ENCODE results near the gene HAUS8.

- TF ChIP-seq FOXA1 (IDR thresholded peaks at IDR 0.05) (no peak), ZNF384 (IDR thresholded peaks at IDR 0.05) (no peak), ARNT (IDR thresholded peaks at IDR 0.05) (no peak), FOXK2 (IDR thresholded peaks at IDR 0.05) (no peak), CTBP1 (IDR thresholded peaks at IDR 0.05; ENCODE audit: borderline replicate concordance) (no peak), SP1 (IDR thresholded peaks at IDR 0.05) (no peak), FOXM1 (IDR thresholded peaks at IDR 0.05; ENCODE audit: borderline replicate concordance) (no peak)
Observed at GRCh38 chr19:17025991-17026658, 49.1 kb downstream of the HAUS8 start.

Measured in HEK293T (cell line).